ENCODE results near the gene PIERCE2.
A peak's percentile ranks its signal among the peaks of the same experiment; 100 is the strongest.
"Not testable (repeated sequence)": the region's sequence is repeated elsewhere in the genome, so short reads cannot be mapped to it uniquely, and the experiment has no call there.

Gene PIERCE2

DNA sequence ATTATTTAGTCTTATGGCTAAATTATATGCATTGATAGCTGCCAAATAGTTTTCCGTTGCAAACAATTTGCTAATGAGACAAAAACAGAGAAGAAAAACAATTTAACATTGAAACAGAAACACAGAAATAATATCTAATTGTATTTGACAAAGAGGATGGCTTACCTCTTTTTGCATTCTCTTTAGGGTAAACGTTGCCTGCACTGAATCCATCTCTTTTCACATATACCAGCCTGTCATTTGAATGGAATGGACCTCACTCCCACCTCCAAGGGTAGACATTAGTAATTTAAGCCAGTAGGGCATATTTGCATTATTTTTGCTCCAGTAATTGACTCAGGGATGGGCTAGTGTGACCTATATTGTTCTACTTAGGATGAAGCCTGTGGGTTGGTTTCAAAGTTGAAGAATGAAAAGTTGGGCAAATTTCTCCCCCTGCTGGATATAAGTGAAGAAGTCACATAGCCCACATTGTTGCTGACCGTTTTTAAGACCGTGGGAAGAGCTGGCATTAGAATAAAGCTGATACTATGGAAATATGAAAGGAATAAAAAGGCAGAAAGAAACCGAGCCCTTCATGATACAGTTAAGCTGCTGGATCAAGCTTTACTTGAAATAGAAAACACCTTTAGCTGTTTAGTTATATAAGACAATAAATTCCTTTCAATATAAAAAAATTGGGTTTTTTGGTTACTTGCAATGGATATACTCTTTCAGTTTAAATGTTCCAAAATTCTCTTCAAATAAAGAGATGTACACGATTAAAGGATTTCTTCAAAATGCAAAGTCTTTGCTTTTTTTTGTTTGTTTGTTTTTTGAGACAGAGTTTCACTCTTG is 26.9 kb downstream of the PIERCE2 start:
- peak; percentile 85 for DNase-seq

DNA sequence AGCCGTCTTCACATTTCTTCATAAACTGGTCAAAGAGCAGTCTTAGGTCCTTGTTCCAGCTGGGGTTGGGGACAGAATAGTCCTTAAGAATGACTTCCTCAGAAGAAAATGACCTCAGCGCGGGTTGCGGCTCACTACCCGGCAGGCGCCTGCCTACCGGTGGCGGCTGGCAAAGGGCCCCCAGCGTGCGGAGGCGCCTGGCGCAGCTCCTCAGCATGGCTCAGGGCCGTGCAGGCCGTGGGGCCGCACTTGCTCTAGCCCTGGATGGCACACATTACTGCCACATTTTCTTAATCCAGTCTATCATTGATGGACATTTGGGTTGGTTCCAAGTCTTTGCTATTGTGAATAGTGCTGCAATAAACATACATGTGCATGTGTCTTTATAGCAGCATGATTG is 34.8 kb downstream of the PIERCE2 start:
- not testable (repeated sequence) for DNase-seq

DNA sequence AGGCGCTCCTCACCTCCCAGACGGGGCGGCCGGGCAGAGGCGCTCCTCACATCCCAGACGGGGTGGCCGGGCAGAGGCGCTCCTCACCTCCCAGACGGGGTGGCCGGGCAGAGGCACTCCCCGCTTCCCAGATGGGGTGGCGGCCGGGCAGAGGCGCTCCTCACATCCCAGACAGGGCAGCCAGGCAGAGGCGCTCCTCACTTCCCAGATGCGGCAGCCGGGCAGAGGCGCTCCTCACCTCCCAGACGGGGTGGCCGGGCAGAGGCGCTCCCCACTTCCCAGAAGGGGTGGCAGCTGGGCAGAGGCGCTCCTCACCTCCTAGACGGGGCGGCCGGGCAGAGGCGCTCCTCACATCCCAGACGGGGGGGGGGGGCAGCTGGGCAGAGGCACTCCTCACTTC is 37.6 kb downstream of the PIERCE2 start:
- DNase-seq = not testable (repeated sequence)

DNA sequence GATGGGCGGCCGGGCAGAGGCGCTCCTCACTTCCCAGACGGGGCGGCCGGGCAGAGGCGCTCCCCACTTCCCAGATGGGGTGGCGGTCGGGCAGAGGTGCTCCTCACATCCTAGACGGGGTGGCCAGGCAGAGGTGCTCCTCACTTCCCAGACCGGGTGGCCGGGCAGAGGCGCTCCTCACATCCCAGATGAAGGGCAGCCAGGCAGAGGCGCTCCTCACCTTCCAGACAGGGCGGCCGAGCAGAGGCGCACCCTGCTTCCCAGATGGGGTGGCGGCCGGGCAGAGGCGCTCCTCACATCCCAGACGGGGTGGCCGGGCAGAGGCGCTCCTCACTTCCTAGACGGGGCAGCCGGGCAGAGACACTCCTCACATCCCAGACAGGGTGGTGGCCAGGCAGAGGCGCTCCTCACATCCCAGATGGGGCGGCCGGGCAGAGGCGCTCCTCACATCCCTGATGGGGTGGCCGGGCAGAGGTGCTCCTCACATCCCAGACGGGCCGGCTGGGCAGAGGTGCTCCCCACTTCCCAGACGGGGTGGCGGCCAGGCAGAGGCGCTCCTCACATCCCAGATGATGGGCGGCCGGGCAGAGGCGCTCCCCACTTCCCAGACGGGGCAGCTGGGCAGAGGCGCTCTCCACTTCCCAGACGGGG is 38.2 kb downstream of the PIERCE2 start:
- not testable (repeated sequence) for DNase-seq

DNA sequence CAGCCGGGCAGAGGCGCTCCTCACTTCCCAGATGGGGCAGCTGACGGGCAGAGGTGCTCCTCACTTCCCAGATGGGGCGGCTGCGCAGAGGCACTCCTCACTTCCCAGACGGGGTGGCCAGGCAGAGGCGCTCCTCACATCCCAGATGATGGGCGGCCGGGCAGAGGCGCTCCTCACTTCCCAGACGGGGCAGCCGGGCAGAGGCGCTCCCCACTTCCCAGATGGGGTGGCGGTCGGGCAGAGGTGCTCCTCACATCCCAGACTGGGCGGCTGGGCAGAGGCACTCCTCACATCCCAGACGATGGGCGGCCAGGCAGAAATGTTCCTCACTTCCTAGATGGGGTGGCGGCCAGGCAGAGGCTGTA is 38.7 kb downstream of the PIERCE2 start:
- DNase-seq = not testable (repeated sequence)

DNA sequence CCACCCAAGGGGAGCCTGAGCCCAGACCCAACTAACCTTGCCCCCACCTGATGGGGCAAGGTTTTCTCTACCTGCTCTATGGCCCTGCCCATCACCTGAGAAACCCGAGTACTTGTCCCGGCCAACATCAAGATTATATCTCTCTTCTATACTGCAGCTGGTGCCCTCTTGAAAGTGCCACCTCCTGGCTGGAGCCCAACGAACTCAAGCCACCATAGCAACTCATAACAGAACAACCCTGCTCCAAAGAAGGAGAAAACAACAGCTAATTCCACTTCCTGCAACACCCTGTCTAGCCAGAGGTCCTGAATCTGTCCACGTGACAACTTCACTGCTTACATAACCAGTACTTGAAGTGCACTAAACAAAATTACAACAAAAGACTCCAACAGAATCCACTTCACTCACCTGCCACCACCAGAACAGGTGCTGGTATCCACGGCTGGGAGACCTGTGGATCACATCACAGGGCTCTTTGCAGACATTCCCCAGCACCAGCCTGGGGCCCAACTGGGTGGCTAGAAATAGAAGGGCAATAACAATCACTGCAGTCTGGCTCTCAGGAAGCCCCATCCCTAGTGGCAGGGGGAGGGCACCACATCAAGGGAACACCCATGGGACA is 49.2 kb downstream of the PIERCE2 start:
- no peak for DNase-seq

DNA sequence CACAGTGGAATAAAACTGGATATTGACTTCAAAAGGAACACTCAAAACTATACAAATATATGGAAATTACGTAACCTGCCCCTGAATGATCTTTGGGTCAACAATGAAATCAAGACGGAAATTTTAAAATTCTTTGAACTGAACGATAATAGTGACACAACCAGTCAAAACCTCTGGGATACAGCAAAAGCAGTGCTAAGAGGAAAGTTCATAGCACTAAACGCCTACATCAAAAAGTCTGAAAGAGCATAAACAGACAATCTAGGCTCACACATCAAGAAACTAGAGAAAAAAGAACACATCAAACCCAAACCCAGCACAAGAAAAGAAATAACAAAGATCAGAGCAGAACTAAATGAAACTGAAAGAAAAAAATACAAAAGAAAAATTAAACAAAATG is 53.2 kb downstream of the PIERCE2 start:
- no peak for DNase-seq

DNA sequence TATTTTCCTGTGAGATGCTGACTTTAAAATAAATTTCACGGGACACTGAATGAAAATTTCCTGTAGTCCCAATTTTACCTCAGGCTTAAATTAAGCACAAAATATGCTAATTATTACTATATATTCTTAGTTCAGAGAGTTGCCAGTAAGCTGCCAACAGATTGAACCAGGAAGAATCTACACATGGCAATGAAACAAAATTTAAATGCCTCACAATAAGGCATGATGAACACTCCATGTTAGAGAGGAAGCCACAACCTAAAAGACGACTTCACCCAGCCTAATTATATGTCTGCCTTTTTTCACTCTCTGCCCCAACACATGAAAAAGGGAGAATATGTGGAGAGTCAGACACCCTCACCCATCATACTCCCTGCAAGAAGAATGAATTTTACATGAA is 60.0 kb downstream of the PIERCE2 start:
- DNase-seq = no peak

Data from hematopoietic multipotent progenitor cell treated with erythropoietin and hydrocortisone succinate and interleukin-3 and kit ligand, for 4 days (in vitro differentiated cells).